LNCAP (cell line): Measurements from ENCODE around the gene JAZF1.

Experiments
- TF ChIP-seq, protein P1 (sequence below): fragments of 450-650 bp; IDR thresholded peaks from 2 replicates; pipeline ENCODE4 v1.5.1; 2017; ENCODE audit warnings: mild to moderate bottlenecking

JAZF1 gene

GRCh38 chr7:28191184-28191583 lies 10.6 kb upstream of the JAZF1 start:
- TF ChIP-seq, protein P1, sequence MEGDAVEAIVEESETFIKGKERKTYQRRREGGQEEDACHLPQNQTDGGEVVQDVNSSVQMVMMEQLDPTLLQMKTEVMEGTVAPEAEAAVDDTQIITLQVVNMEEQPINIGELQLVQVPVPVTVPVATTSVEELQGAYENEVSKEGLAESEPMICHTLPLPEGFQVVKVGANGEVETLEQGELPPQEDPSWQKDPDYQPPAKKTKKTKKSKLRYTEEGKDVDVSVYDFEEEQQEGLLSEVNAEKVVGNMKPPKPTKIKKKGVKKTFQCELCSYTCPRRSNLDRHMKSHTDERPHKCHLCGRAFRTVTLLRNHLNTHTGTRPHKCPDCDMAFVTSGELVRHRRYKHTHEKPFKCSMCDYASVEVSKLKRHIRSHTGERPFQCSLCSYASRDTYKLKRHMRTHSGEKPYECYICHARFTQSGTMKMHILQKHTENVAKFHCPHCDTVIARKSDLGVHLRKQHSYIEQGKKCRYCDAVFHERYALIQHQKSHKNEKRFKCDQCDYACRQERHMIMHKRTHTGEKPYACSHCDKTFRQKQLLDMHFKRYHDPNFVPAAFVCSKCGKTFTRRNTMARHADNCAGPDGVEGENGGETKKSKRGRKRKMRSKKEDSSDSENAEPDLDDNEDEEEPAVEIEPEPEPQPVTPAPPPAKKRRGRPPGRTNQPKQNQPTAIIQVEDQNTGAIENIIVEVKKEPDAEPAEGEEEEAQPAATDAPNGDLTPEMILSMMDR, result no peak

DNA sequence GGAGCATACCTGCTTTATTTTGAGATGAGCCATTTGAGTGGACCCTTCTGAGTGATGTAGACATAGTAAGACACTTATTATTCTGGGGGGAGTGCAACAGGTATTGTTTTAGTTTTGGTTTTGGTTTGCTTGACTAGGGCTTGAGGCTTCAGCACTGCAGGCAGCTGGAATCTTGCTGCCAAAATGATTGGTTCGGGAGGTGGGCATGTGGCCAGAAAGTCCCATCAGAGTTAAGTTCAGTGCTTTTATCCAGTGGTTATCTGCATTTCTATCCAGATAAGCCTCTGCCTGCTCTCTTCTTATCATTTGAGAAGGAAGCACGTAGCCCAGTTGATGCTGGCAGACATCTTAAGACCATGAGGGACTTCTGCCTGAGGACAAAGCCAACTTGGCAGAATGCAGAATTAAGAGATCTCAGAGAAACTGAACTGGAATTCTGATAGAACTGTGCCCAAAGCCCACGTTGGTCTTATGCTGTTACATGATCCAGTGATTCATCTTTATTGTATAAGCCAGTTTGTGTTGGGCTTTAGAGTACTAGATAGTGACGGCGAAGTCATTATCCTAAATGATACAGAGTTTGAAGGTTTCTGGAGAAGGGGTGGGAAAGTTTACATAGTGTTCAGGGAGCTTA lies 9.6 kb upstream of the JAZF1 start:
- TF ChIP-seq, protein P1, result no peak

- TF ChIP-seq, protein P1, result no peak
Measured at GRCh38 chr7:28187012-28187411, 6.4 kb upstream of the JAZF1 start.

GRCh38 chr7:28183627-28184026 lies 3.0 kb upstream of the JAZF1 start:
- TF ChIP-seq, protein P1, result no peak

DNA sequence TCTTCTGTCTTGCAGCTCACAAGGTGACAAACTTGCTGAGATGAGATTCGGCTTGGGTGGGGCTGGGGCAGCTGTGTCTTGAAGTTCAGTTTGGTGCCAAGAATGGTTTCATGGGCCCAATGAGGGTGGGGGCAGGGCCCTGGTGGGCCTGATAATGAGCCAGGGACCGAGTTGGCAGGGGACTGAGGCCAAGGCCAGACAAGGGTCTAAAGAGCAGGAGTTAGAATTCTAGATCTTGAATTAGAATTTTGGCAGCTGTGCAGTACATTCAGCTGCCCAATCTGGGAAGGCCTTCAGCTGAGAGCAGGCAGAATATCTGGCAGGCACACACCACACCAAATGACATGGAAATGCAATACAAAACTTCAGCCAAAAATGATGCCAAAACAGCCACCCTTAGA lies 1.5 kb upstream of the JAZF1 start:
- TF ChIP-seq, protein P1, result no peak

GRCh38 chr7:28181416-28181815 lies 821 bp upstream of the JAZF1 start:
- TF ChIP-seq, protein P1, result no peak

DNA sequence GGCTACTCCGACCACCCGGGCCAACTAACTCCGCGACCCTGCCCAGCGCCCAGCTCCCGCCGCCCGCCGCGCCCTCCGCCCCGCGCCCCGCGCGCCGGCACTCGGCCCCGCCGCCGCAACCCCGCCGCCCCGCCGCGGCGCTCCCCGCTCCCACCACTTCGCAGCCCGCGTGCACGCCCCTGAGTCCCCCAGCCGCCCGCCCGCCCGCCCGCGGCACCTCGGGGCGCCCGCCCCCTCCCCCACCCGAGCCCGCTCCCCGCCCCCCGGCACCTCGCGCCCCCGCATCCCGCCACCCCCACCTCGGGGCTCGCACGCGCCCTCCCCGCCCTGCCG lies 598 bp downstream of the JAZF1 start:
- TF ChIP-seq, protein P1, result no peak
